T-cell (primary cell): ENCODE measurements around the gene CPNE7. TPM values are rescaled to one million over a fixed set of nuclear protein-coding genes. Genes with fewer than 3 reads are reported as not detected.

Source experiments
- ATAC-seq, 4 experiments: fragments of 200-7000 bp in 3 of 4; fragments of 150-1000 bp in 1 of 4; cut with Tn5 transposase; replicated peaks in 1 of 4; 1 replicate in 3 of 4; 2 replicates in 1 of 4; pipeline ENCODE4 v1.10.0; 2021; ENCODE audit warnings: moderate library complexity in 3 of 4, mild to moderate bottlenecking in 2 of 4, moderate number of reproducible peaks in 1 of 4
- CTCF ChIA-PET, 2 donors: fragments of 300-600 bp; sonication (Branson Sonifier 250); formaldehyde crosslinking; loops; one replicate each; lab custom pipeline; 2022; ENCODE audit warnings: antibody characterized with exemption in 2 of 2; lab: Charles Lee
- POLR2A ChIA-PET, 2 donors: fragments of 300-600 bp; sonication (Branson Sonifier 250); formaldehyde crosslinking; loops; one replicate each; lab custom pipeline; 2022; ENCODE audit warnings: antibody characterized with exemption in 2 of 2; lab: Charles Lee
- DNase-seq, 35 experiments: peaks; one replicate each; pipeline versions ENCODE4 v3.0.0 to v3.0.0-alpha.2; 2013 to 2023
- H3K27ac ChIP-seq: one replicate; pipeline ENCODE4 v1.5.1; 2013; ENCODE audit warnings: low read length
- H3K27me3 ChIP-seq, 2 experiments: replicated peaks in 1 of 2; 1 replicate in 1 of 2; 2 replicates in 1 of 2; pipeline versions ENCODE4 v1.6.1 to v1.7.0; 2013; ENCODE audit warnings: low read length in 1 of 2, mixed read lengths in 1 of 2; ENCODE audit not compliant: control insufficient read depth in 2 of 2, insufficient read depth in 2 of 2; ENCODE audit errors: extremely low read depth in 1 of 2
- H3K36me3 ChIP-seq, 2 donors: 1 replicate in 1 of 2; 2 replicates in 1 of 2; pipeline versions ENCODE4 v1.6.1 to v1.7.0; 2013; ENCODE audit warnings: low read length in 1 of 2; ENCODE audit not compliant: control insufficient read depth in 2 of 2, insufficient read depth in 1 of 2; ENCODE audit errors: extremely low read depth in 1 of 2
- H3K4me1 ChIP-seq, 2 experiments: 1 replicate in 1 of 2; 2 replicates in 1 of 2; pipeline versions ENCODE4 v1.6.1 to v1.7.0; 2013; ENCODE audit warnings: low read length in 2 of 2, mixed read lengths in 1 of 2; ENCODE audit not compliant: insufficient read depth in 2 of 2, control insufficient read depth in 1 of 2; ENCODE audit errors: extremely low read depth in 1 of 2
- H3K4me3 ChIP-seq, 2 donors: 1 replicate in 1 of 2; 2 replicates in 1 of 2; pipeline versions ENCODE4 v1.5.1 to v1.7.0; 2013; ENCODE audit warnings: mild to moderate bottlenecking in 2 of 2, low read length in 1 of 2, moderate library complexity in 1 of 2; ENCODE audit not compliant: control insufficient read depth in 1 of 2; ENCODE audit errors: extremely low read depth in 1 of 2
- H3K9me3 ChIP-seq: 2 replicates; pipeline ENCODE4 v1.7.0; 2013
- H3K27ac Mint-ChIP-seq, 2 donors: one replicate each; pipeline ENCODE4 v1.8.0; 2020 to 2021; ENCODE audit warnings: mild to moderate bottlenecking in 2 of 2, mixed read lengths in 2 of 2
- H3K27me3 Mint-ChIP-seq, 2 donors: one replicate each; pipeline ENCODE4 v1.8.0; 2021 to 2022; ENCODE audit warnings: mixed read lengths in 2 of 2
- H3K36me3 Mint-ChIP-seq: one replicate; pipeline ENCODE4 v1.8.0; 2021; ENCODE audit warnings: mixed read lengths
- H3K4me1 Mint-ChIP-seq, 3 donors: one replicate each; pipeline ENCODE4 v1.8.0; 2020 to 2022; ENCODE audit warnings: mixed read lengths in 3 of 3, mild to moderate bottlenecking in 1 of 3
- H3K4me3 Mint-ChIP-seq, 3 donors: one replicate each; pipeline ENCODE4 v1.8.0; 2020 to 2022; ENCODE audit warnings: mild to moderate bottlenecking in 3 of 3, mixed read lengths in 3 of 3, moderate library complexity in 3 of 3
- H3K9me3 Mint-ChIP-seq, 3 donors: one replicate each; pipeline ENCODE4 v1.8.0; 2020 to 2022; ENCODE audit warnings: mixed read lengths in 3 of 3
- WGBS: methylation state at CpG from one replicate; pipeline ENCODE4 v1.1.5; 2013; ENCODE audit warnings: missing lambda C conversion rate; ENCODE audit not compliant: insufficient coverage; 5-methylcytosine and 5-hydroxymethylcytosine counted together
- total RNA-seq, 35 experiments: library from RNA in 6 of 35; stranded (reverse) in 6 of 35; fragments of 120-200 nt in 1 of 35; gene quantifications; one replicate each; pipeline versions ENCODE4 v1.2.1 to v1.2.4 and lab custom pipeline; 2013 to 2026

CPNE7 gene
- total RNA-seq, 5 donors from 2014 or later (not counting 1 experiment from before 2014, with no cell fraction given), result 1.9 to 8.7 (median 5.1) TPM

DNA sequence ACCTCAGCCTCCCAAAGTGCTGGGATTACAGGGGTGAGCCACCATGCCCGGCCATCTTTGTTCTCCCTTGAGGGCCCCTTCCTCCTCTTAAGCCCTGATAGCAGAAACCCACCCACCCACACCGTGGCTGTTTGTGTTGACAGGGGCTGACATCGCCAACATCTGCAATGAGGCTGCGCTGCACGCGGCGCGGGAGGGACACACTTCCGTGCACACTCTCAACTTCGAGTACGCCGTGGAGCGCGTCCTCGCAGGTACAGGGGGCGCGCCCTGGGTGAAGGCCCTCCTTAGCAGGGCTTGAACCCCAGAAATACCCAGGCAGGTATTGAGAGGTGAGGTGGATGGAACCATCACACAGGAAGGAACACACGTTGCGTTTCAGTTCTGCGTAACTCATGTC, 27.7 kb upstream of the CPNE7 start:
- WGBS, result 97% methylated on average over 10 of the region's 20 CpGs
- Mint-ChIP-seq H3K36me3 (peaks cover 40% of the 10 kb centered on the region), H3K4me1 (peaks cover 16 to 24% (median 18%) of the 10 kb centered on the region in 3 donors), H3K27ac (no peak overlapping the region), H3K4me3 (peak overlapping the region in 1 of 3 donors; percentile 67), H3K9me3 (no peaks in the 10 kb centered on the region), H3K27me3 (no peaks in the 10 kb centered on the region)
- no peak overlapping the region for H3K4me3 ChIP-seq
- ChIA-PET CTCF (no interaction called here), POLR2A (no interaction called here)
- ATAC-seq (no peak), DNase-seq (no peak)
- no peaks in the 10 kb centered on the region for H3K27me3 ChIP-seq
- H3K9me3 ChIP-seq, result no peaks in the 10 kb centered on the region
- no peak overlapping the region for H3K27ac ChIP-seq
- peaks cover 44 to 55% of the 10 kb centered on the region in 2 donors for H3K36me3 ChIP-seq
- peaks cover 12 to 26% of the 10 kb centered on the region in 2 experiments for H3K4me1 ChIP-seq

GRCh38 chr16:89548344-89549006, 27.1 kb upstream of the CPNE7 start:
- peak overlapping the region; percentile 13 to 67 (median 26) for H3K4me3 Mint-ChIP-seq
- Histone ChIP-seq H3K27me3 (no peaks in the 10 kb centered on the region), H3K9me3 (no peaks in the 10 kb centered on the region), H3K36me3 (peaks cover 47 to 62% of the 10 kb centered on the region in 2 donors), H3K4me3 (no peak overlapping the region), H3K4me1 (peaks cover 12 to 26% of the 10 kb centered on the region in 2 experiments), H3K27ac (peak overlapping the region; percentile 25)
- H3K4me1 Mint-ChIP-seq, result peaks cover 16 to 24% (median 18%) of the 10 kb centered on the region in 3 donors
- no peaks in the 10 kb centered on the region for H3K9me3 Mint-ChIP-seq
- ChIA-PET POLR2A (interaction anchor here in 1 of 2 donors (0.6 kb wide), 1 partner anchor 312 kb away, joined by 3 read pairs; no protein-coding TSS in a partner anchor), CTCF (interaction anchor here in 1 of 2 donors (0.7 kb wide), 1 partner anchor 205 kb away, joined by 3 read pairs; no protein-coding TSS in a partner anchor)
- WGBS, result 79% methylated on average over 26 of the region's 28 CpGs
- H3K36me3 Mint-ChIP-seq, result peaks cover 42% of the 10 kb centered on the region
- peak overlapping the region; percentile 83 to 94 for H3K27ac Mint-ChIP-seq
- ATAC-seq, result peak; percentile 44 to 64 (median 54)
- peak in 1 of 35 experiments; percentile 10 for DNase-seq
- H3K27me3 Mint-ChIP-seq, result no peaks in the 10 kb centered on the region

- Mint-ChIP-seq H3K9me3 (no peaks in the 10 kb centered on the region), H3K4me1 (peaks cover 16 to 24% (median 18%) of the 10 kb centered on the region in 3 donors)
- CTCF ChIA-PET, result interaction anchor here in 1 of 2 donors (0.7 kb wide), 1 partner anchor 206 kb away, joined by 3 read pairs; no protein-coding TSS in a partner anchor
Measured at GRCh38 chr16:89549007-89549700, 26.4 kb upstream of the CPNE7 start.

DNA sequence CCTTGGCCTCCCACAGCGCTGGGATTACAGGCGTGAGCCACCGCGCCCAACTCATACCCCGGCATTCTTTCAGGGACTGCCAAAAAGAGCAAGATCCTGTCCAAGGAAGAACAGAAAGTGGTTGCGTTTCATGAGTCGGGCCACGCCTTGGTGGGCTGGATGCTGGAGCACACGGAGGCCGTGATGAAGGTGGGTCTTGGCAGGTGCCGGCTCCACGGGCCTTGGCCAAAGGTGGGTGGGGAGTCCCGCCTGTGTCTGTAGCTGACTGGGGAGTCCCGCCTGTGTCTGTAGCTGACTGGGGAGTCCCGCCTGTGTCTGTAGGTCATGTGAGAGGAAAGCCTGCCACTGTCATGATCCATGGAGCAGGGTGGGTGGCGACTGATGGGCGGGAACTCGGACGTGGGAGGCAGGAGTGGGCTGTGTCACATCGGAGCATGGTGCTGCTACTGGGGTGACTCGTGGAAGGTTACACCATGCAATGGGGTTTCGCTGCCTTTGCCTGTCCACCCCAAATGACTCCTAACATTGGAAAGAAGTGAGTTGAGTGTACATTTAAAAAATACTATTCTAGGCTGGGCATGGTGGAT, 25.0 kb upstream of the CPNE7 start:
- H3K27ac Mint-ChIP-seq, result peak overlapping the region in 1 of 2 donors; percentile 58

More at GRCh38 chr16:89549007-89549700, 26.4 kb upstream of the CPNE7 start:
- H3K27ac Mint-ChIP-seq, result peak overlapping the region; percentile 83 to 94
- peak overlapping the region; percentile 25 for H3K27ac ChIP-seq
- no peak overlapping the region for H3K4me3 ChIP-seq
- DNase-seq (peak in 23 of 35 experiments; percentile 11 to 69 (median 30)), ATAC-seq (peak; percentile 73 to 90 (median 80))
- peaks cover 39% of the 10 kb centered on the region for H3K36me3 Mint-ChIP-seq
- 58% methylated on average over 6 of the region's 10 CpGs for WGBS
- H3K27me3 ChIP-seq, result no peaks in the 10 kb centered on the region
- POLR2A ChIA-PET, result no interaction called here
- H3K4me1 ChIP-seq, result peaks cover 12 to 26% of the 10 kb centered on the region in 2 experiments
- peak overlapping the region; percentile 13 to 67 (median 26) for H3K4me3 Mint-ChIP-seq
- H3K36me3 ChIP-seq, result peaks cover 51 to 67% of the 10 kb centered on the region in 2 donors
- no peaks in the 10 kb centered on the region for H3K27me3 Mint-ChIP-seq
- no peaks in the 10 kb centered on the region for H3K9me3 ChIP-seq

DNA sequence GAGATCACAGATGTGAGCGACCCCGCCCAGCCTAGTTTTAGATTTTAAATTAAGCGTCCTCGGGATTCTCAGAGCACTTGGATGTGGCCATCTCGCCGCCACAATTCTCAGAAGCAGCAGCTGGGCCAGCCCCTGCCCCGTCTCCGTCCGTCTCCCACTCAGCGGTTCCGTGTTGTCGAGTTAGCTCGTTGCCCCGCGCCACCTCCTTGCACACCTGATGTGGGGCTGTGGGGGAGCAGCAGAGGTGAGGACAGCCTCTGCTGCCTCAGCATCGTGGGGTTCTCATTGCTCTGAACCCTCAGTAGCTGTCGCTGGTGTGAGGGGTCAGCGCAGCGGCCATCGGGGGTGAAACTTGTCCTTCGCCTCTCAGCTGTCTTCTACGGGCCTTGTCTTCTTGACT, 23.2 kb upstream of the CPNE7 start:
- Mint-ChIP-seq H3K4me1 (peaks cover 20 to 25% (median 24%) of the 10 kb centered on the region in 3 donors), H3K27me3 (no peaks in the 10 kb centered on the region), H3K27ac (no peak overlapping the region), H3K4me3 (no peak overlapping the region), H3K36me3 (peaks cover 39% of the 10 kb centered on the region), H3K9me3 (no peaks in the 10 kb centered on the region)
- 94% methylated on average over 21 of the region's 22 CpGs for WGBS
- Histone ChIP-seq H3K4me3 (no peak overlapping the region), H3K4me1 (peaks cover 12 to 33% of the 10 kb centered on the region in 2 experiments), H3K27me3 (no peaks in the 10 kb centered on the region), H3K9me3 (no peaks in the 10 kb centered on the region), H3K36me3 (peaks cover 31 to 64% of the 10 kb centered on the region in 2 donors), H3K27ac (no peak overlapping the region)
- no peak for ATAC-seq
- ChIA-PET CTCF (no interaction called here), POLR2A (interaction anchor here in 1 of 2 donors (0.5 kb wide), 1 partner anchor 42 kb away, joined by 3 read pairs; no protein-coding TSS in a partner anchor)
- DNase-seq, result no peak

More for the DNA sequence above, 25.0 kb upstream of the CPNE7 start:
- Mint-ChIP-seq H3K4me1 (peaks cover 16 to 24% (median 18%) of the 10 kb centered on the region in 3 donors), H3K27me3 (no peaks in the 10 kb centered on the region), H3K9me3 (no peaks in the 10 kb centered on the region), H3K36me3 (peaks cover 39% of the 10 kb centered on the region), H3K4me3 (no peak overlapping the region)
- CTCF ChIA-PET, result no interaction called here
- WGBS, result 98% methylated on average over 16 of the region's 22 CpGs
- no peak for DNase-seq
- H3K4me1 ChIP-seq, result peaks cover 12 to 26% of the 10 kb centered on the region in 2 experiments
- POLR2A ChIA-PET, result no interaction called here
- H3K27ac ChIP-seq, result no peak overlapping the region
- H3K27me3 ChIP-seq, result no peaks in the 10 kb centered on the region
- H3K9me3 ChIP-seq, result no peaks in the 10 kb centered on the region
- H3K4me3 ChIP-seq, result no peak overlapping the region
- H3K36me3 ChIP-seq, result peaks cover 41 to 63% of the 10 kb centered on the region in 2 donors
- no peak for ATAC-seq

DNA sequence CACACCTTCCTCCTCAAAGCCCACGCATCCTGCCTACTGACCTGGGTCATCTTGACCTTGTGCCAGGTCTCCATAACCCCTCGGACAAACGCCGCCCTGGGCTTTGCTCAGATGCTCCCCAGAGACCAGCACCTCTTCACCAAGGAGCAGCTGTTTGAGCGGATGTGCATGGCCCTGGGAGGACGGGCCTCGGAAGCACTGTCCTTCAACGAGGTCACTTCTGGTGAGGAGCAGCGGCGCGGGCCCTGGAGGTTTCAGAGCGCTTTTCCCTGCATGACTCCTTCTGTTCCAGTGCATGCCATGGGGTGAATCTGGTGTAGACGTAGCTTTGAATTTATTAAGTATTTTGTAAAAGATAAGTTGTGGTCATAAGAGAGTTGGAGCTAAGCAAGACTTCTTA, 22.6 kb upstream of the CPNE7 start:
- WGBS, result 94% methylated on average over 6 of the region's 13 CpGs
- Mint-ChIP-seq H3K36me3 (peaks cover 39% of the 10 kb centered on the region), H3K4me1 (peaks cover 25 to 31% (median 29%) of the 10 kb centered on the region in 3 donors), H3K27ac (peak overlapping the region in 1 of 2 donors; percentile 28), H3K9me3 (no peaks in the 10 kb centered on the region), H3K27me3 (no peaks in the 10 kb centered on the region), H3K4me3 (no peak overlapping the region)
- H3K36me3 ChIP-seq, result peaks cover 25 to 61% of the 10 kb centered on the region in 2 donors
- H3K4me1 ChIP-seq, result peaks cover 12 to 39% of the 10 kb centered on the region in 2 experiments
- no peak for DNase-seq
- no peak overlapping the region for H3K4me3 ChIP-seq
- no peak overlapping the region for H3K27ac ChIP-seq
- ChIA-PET CTCF (no interaction called here), POLR2A (no interaction called here)
- H3K27me3 ChIP-seq, result no peaks in the 10 kb centered on the region
- ATAC-seq, result no peak
- no peaks in the 10 kb centered on the region for H3K9me3 ChIP-seq
